ENCODE measurements around the gene HDAC4. TPM values are rescaled to one million over a fixed set of nuclear protein-coding genes. Genes with fewer than 3 reads are reported as not detected.

Gene HDAC4
- total RNA-seq, 4 donors from 2014 or later: 30.2 to 103 (median 51.7) TPM

DNA sequence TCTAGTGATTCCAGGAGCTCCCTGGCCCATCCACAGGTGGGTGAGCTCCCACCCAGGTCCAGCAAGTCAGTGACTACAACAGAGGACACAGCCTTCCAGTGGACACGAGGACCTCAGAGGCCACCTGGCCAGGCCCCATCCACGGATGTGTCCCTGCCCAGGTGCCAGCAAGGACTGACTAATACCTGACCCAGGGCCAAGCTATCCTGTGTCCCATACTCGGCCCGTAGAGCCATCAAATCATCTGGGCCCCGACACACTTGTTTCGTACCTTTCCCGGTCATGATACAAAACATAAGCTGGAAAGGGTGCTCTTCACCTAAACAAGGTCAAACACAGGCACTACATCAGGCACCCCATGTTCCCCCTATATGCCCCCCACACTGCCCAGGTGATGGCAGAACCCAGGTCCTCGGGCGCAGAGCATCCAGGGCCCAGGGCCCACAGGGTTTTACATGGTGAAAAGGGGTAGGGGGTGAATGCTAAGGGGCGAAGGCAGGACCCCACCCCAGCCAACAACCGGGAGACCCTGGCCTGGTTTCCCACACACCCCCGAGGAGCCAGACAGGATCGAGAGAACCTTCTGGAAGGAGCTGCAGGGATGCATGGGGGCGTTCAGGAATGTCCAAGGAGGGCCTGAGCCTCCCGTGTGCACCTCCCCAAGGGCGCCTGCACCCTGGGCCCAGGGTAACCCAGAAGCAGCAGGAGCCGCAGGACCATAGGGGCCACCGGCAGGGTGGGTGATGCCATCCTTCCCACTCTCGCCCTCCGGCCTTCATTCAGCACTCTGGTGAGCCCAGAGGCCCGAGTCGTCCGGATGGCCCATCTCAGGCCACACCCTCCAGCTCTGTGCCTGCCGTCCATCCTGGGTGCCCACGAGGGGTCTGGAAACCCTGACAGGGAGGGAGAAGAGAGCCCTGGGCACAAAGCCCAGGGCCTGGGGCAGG is 94.3 kb downstream of the HDAC4 start:
- ATAC-seq (ENCODE audit: low FRiP score) (no peak), DNase-seq (ENCODE audit: low spot score) (no peak)
- TF ChIP-seq, protein P1, sequence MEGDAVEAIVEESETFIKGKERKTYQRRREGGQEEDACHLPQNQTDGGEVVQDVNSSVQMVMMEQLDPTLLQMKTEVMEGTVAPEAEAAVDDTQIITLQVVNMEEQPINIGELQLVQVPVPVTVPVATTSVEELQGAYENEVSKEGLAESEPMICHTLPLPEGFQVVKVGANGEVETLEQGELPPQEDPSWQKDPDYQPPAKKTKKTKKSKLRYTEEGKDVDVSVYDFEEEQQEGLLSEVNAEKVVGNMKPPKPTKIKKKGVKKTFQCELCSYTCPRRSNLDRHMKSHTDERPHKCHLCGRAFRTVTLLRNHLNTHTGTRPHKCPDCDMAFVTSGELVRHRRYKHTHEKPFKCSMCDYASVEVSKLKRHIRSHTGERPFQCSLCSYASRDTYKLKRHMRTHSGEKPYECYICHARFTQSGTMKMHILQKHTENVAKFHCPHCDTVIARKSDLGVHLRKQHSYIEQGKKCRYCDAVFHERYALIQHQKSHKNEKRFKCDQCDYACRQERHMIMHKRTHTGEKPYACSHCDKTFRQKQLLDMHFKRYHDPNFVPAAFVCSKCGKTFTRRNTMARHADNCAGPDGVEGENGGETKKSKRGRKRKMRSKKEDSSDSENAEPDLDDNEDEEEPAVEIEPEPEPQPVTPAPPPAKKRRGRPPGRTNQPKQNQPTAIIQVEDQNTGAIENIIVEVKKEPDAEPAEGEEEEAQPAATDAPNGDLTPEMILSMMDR (IDR thresholded peaks at IDR 0.05): no peak

DNA sequence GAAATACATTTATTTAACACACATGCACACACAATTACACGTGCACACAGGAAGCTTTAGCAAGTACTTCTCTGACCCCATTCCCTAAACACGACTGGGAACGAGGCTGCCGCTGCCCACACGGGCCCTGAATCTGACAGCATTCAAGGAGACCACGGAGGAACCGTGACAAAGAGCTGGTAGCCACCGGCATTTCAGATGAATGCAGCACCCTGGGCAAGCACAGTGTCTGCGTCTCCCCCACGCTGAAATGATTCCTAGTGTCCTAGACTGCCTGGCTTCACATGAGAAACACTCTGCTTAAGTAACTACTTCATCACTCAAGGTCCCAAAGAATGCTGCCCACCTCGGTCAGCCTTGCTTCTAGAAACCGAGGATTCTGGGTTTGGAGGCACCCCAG is 95.0 kb downstream of the HDAC4 start:
- no peak for DNase-seq (ENCODE audit: low spot score)
- ATAC-seq (ENCODE audit: low FRiP score): no peak
- TF ChIP-seq, protein P1 (IDR thresholded peaks at IDR 0.05): no peak

DNA sequence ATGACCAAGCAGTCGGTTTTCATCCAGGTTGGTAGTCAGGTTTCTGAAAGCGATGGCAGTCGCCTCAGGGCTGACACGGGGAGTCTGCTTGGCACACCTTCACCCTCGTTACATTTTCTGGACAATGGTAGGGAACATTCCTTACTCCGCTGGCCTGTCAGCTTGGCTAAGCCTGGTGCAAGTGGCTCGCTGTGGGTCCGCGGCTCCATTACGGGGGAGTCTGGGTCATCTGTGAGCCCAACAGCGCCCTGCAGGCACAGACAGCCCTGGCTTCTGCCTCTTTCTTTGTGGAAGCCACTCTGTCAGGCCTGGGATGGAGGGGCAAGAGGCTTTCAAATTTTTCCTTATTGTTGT is 95.6 kb downstream of the HDAC4 start:
- DNase-seq (ENCODE audit: low spot score) (no peak), ATAC-seq (ENCODE audit: low FRiP score) (no peak)
- TF ChIP-seq, protein P1 (IDR thresholded peaks at IDR 0.05): no peak

DNA sequence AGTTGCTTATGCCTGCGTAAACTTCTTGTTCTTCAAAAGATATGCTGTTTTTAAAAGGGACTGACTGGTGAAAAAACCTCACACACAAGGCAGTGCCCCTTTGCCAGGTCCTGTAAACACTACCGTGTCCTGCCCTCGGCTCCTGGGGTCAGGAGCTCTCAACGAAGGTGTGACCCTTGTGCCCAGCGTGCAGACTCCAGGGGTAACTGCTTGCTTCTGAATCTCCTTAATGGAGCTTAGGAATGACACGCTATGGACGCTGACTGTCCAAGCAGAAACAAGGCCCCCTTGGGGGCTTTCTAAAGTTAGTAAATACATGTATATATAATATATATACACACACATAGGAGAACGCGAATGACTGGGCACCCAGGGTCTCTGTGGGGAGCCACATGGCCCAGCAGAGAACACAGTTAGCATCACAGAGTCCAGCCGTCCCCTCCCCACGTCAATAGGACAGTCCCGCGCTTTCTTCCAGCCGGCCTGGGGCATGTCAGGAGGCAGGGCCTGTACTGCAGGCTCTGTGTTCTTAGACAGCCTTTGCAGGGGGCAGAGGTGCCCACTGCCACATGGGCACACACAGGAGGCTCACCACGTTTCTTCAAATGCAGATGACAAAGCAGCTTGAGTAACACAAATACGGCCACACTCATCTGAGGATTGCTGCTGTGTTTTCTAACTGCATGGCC is 96.1 kb downstream of the HDAC4 start:
- ATAC-seq (ENCODE audit: low FRiP score) (no peak), DNase-seq (ENCODE audit: low spot score) (no peak)
- TF ChIP-seq, protein P1 (IDR thresholded peaks at IDR 0.05): no peak

DNA sequence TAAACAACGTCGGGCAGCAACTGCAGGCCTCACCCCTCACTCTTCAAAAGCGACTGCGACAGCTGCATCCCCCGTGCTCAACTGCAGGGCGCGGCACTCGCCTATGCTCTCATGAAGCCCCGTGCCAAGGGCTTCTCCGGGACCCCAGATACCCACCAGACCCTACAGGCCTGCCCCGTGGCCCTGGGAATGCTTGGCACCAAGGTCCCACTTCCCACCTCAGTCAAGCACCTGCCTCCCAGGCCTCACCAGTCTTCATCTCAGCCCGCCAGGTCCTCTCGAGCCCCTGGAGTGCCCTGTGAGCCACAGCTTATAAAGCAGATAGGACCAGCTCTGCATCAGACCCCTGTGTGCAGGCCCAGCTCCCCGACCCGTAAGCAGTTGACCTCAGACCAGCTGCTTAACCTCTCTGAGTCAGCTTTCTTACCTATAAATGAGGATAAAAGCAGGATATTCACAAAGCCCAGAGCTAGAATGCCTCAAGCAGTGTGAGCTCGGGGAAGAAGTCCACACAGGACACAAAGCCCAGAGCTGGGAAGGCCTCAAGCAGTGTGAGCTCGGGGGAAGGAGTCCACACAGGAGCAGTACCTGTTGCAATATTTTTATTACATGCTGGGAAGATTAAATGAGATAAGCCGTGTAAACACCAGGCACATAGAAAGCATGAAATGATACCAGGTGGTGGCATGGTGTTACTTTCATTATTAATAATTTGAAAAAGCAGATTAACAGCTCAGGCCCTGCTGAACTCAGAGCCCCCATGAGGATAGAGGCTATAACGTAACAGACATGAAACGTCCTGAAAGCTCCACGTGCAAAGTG is 96.9 kb downstream of the HDAC4 start:
- no peak for ATAC-seq (ENCODE audit: low FRiP score)
- TF ChIP-seq, protein P1 (IDR thresholded peaks at IDR 0.05): no peak
- DNase-seq (ENCODE audit: low spot score): no peak

DNA sequence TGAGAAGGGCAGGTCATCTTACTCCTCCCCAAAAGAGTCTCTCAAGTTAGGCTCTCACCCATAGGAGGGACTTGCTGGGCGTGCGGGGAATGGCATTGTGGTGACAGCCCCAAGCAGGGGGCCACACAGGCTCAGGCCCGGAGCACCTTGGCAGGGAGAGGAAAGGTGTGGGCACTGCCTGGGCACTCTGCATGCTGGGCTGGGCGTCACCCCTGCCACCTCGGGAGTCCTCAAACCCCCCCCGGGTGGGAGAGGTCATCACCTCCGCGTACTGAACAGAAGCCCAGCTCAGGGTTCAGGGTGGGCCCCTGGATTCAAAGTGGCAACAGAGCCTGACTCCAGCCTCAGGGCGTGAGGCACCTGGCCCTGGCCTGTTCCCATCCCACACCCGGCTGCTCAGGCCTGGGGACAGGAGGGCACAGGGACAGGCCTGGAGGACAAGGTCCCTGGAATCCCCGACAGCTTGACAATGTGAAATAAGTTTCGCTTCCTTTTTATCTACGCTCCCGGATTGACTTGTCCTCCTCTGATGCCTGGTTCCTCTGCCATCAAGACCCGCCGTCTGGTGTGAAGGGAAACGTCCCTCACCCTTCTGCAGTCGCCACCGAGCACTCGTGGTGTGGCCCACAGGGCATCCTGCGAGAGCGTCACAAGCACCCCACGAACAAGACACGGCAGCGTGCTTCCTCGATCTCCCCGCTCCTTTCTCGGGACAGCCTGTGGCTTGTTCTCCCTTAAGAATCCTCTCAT is 97.8 kb downstream of the HDAC4 start:
- TF ChIP-seq, protein P1 (IDR thresholded peaks at IDR 0.05): no peak
- ATAC-seq (ENCODE audit: low FRiP score) (no peak), DNase-seq (ENCODE audit: low spot score) (no peak)
